Right lobe of liver (tissue), 6 donors: Measurements from ENCODE around the gene ATP6V0A1. TPM values are rescaled to one million over a fixed set of nuclear protein-coding genes. Genes with fewer than 3 reads are reported as not detected.

ENCODE experiments used
- ATAC-seq, 4 donors: fragments of 200-7000 bp; cut with Tn5 transposase; one replicate each; pipeline ENCODE4 v1.9.1; 2020; ENCODE audit warnings: mild to moderate bottlenecking in 4 of 4, moderate library complexity in 4 of 4
- DNase-seq, 3 donors: peaks; one replicate each; pipeline ENCODE4 v3.0.0-alpha.2; 2020
- H3K27ac ChIP-seq, 3 donors: fragments of 200-600 bp; one replicate each; pipeline ENCODE4 v1.8.0; 2022
- H3K27me3 ChIP-seq, 2 donors: fragments of 200-600 bp; one replicate each; pipeline ENCODE4 v1.8.0; 2022
- H3K36me3 ChIP-seq, 4 donors: fragments of 200-600 bp; sonication (generic) in 1 of 4; one replicate each; pipeline versions ENCODE4 v1.5.1 to v1.8.0; 2017 to 2022; ENCODE audit warnings: control low read depth in 1 of 4
- H3K4me1 ChIP-seq, 4 donors: fragments of 200-600 bp; sonication (generic) in 1 of 4; one replicate each; pipeline versions ENCODE4 v1.5.1 to v1.8.0; 2017 to 2022; ENCODE audit warnings: control low read depth in 1 of 4
- H3K4me3 ChIP-seq, 3 donors: fragments of 200-600 bp; one replicate each; pipeline ENCODE4 v1.8.0; 2022
- H3K9me3 ChIP-seq, 4 donors: fragments of 200-600 bp; sonication (generic) in 1 of 4; one replicate each; pipeline versions ENCODE4 v1.5.1 to v1.8.0; 2017 to 2022; ENCODE audit warnings: control low read depth in 1 of 4
- CTCF ChIP-seq, 4 donors: fragments of 200-600 bp in 3 of 4; fragments of 450-650 bp in 1 of 4; IDR thresholded peaks; one replicate each; pipeline versions ENCODE4 v1.5.1 to v1.8.0; 2016 to 2022; ENCODE audit warnings: antibody characterized with exemption in 4 of 4, mild to moderate bottlenecking in 2 of 4
- POLR2A ChIP-seq: fragments of 450-650 bp; IDR thresholded peaks from one replicate; pipeline ENCODE4 v1.6.1; 2017; ENCODE audit warnings: antibody characterized with exemption, mild to moderate bottlenecking
- WGBS: methylation state at CpG from one replicate; pipeline ENCODE4 v1.1.6; 2018; ENCODE audit warnings: low coverage, low lambda C conversion rate; ENCODE audit not compliant: insufficient coverage; ENCODE audit errors: missing lambda C conversion rate; 5-methylcytosine and 5-hydroxymethylcytosine counted together
- intact Hi-C, 2 donors: fragments of 100-400 bp; cut with DNase I; formaldehyde crosslinking; loops; one replicate each; pipeline versions ENCODE4 v1.11.2 to v1.14.1; 2022
- total RNA-seq, 6 experiments: library from RNA; depleted of rRNA in 2 of 6; stranded (reverse); fragments of >200 nt in 2 of 6; fragmentation: NEBNext Ultra II Directional in 3 of 6; extraction: Animal tissue kit (Norgen Biotek cat#: 25700) in 3 of 6; gene quantifications; one replicate each; pipeline versions ENCODE4 v1.1.0 to v1.2.4, GENCODE V29; 2016 to 2023
- donor health status: DM: no; HTN: yes; CAD: no.
- donor health status: DM: no; HTN: no; CAD: no.
- donor health status: DM: no; HTN: no; CAD: no.
- donor health status: DM: no; HTN: yes; CAD: no.
- donor health status: DM: no; HTN: yes; CAD: no.

The ATP6V0A1 gene
- total RNA-seq, 6 experiments from 2014 or later: 36.4 to 66.0 (median 49.4) TPM

GRCh38 chr17:42535155-42536047 lies 76.7 kb downstream of the ATP6V0A1 start:
- Histone ChIP-seq H3K9me3 (no peaks in the 10 kb centered on the region), H3K4me3 (peak overlapping the region; percentile 44 to 69 (median 64)), H3K27ac (peak overlapping the region; percentile 89 to 100 (median 92)), H3K4me1 (peaks cover 0 to 40% (median 18%) of the 10 kb centered on the region in 4 donors), H3K27me3 (no peaks in the 10 kb centered on the region), H3K36me3 (peaks cover 0 to 11% (median 2%) of the 10 kb centered on the region in 4 donors)
- no peak for ATAC-seq
- TF ChIP-seq POLR2A (no peak), CTCF (IDR thresholded peaks at IDR 0.05) (no peak)
- WGBS: 26% methylated on average over 20 of the region's 26 CpGs
- peak in 1 of 3 donors; percentile 52 for DNase-seq
- intact Hi-C loops: no loop called here

GRCh38 chr17:42536048-42536371 lies 77.3 kb downstream of the ATP6V0A1 start, which contains the start of gene NAGLU:
Gene NAGLU, plus strand, starts transcription at chr17:42536241. Its CDS starts 32 bp downstream, at chr17:42536273.
- intact Hi-C loops: no loop called here

GRCh38 chr17:42536372-42537155 lies 77.9 kb downstream of the ATP6V0A1 start:
- WGBS: 5% methylated on average over 4 of the region's 65 CpGs
- no peaks in the 10 kb centered on the region for H3K27me3 ChIP-seq
- ATAC-seq: peak; percentile 66 to 85 (median 78)
- intact Hi-C loops: no loop called here
- H3K36me3 ChIP-seq: peaks cover 0 to 11% (median 2%) of the 10 kb centered on the region in 4 donors
- TF ChIP-seq CTCF (IDR thresholded peaks at IDR 0.05) (peak in 1 of 4 donors; percentile 2), POLR2A (peak; percentile 92)
- peak; percentile 94 to 95 (median 94) for DNase-seq
- H3K27ac ChIP-seq: peak overlapping the region; percentile 89 to 100 (median 92)
- H3K4me1 ChIP-seq: peaks cover 0 to 35% (median 15%) of the 10 kb centered on the region in 4 donors
- H3K4me3 ChIP-seq: peak overlapping the region; percentile 44 to 69 (median 64)
- H3K9me3 ChIP-seq: no peaks in the 10 kb centered on the region

More at GRCh38 chr17:42536048-42536371, 77.3 kb downstream of the ATP6V0A1 start, which contains the start of gene NAGLU:
- 0% methylated on average over 10 of the region's 40 CpGs for WGBS
- no peak for TF ChIP-seq POLR2A
- TF ChIP-seq CTCF (IDR thresholded peaks at IDR 0.05): no peak
- H3K4me3 ChIP-seq: peak within 1 kb of the TSS; percentile 44 to 69 (median 64)
- H3K27ac ChIP-seq: peak within 1 kb of the TSS; percentile 89 to 100 (median 92)
- DNase-seq (peak; percentile 98 to 99 (median 99)), ATAC-seq (peak; percentile 73 to 84 (median 80))
- no peaks in the 10 kb centered on the region for H3K9me3 ChIP-seq
- H3K36me3 ChIP-seq: peaks cover 0 to 11% (median 2%) of the 10 kb centered on the region in 4 donors
- no peaks in the 10 kb centered on the region for H3K27me3 ChIP-seq
- peaks cover 0 to 36% (median 17%) of the 10 kb centered on the region in 4 donors for H3K4me1 ChIP-seq

GRCh38 chr17:42537156-42537805 lies 78.6 kb downstream of the ATP6V0A1 start:
- H3K4me3 ChIP-seq: peak overlapping the region; percentile 44 to 69 (median 64)
- DNase-seq (peak in 1 of 3 donors; percentile 60), ATAC-seq (peak in 1 of 4 donors; percentile 0)
- TF ChIP-seq POLR2A (no peak), CTCF (IDR thresholded peaks at IDR 0.05) (no peak)
- H3K36me3 ChIP-seq: peaks cover 0 to 16% (median 2%) of the 10 kb centered on the region in 4 donors
- intact Hi-C loops: no loop called here
- H3K4me1 ChIP-seq: peaks cover 0 to 39% (median 14%) of the 10 kb centered on the region in 4 donors
- WGBS: 67% methylated on average over 3 of the region's 31 CpGs
- H3K27ac ChIP-seq: peak overlapping the region; percentile 89 to 100 (median 92)
- no peaks in the 10 kb centered on the region for H3K27me3 ChIP-seq
- no peaks in the 10 kb centered on the region for H3K9me3 ChIP-seq
